ENCODE measurements around the gene DTNBP1.

The DTNBP1 gene

GRCh38 chr6:15499125-15499524, 163.7 kb downstream of the DTNBP1 start:
- no peak for DNase-seq

- peak; percentile 25 for DNase-seq
Observed at GRCh38 chr6:15498640-15499039, 164.2 kb downstream of the DTNBP1 start.

- DNase-seq: no peak
Observed at GRCh38 chr6:15496345-15497131, 166.3 kb downstream of the DTNBP1 start.

- DNase-seq: no peak
Observed at GRCh38 chr6:15495375-15495901, 167.4 kb downstream of the DTNBP1 start.

- DNase-seq: no peak
Observed at GRCh38 chr6:15493437-15494168, 169.2 kb downstream of the DTNBP1 start.

- no peak for DNase-seq
Observed at GRCh38 chr6:15491986-15492269, 170.9 kb downstream of the DTNBP1 start.

- DNase-seq: peak; percentile 73
Observed at GRCh38 chr6:15491255-15491985, 171.4 kb downstream of the DTNBP1 start.

- no peak for DNase-seq
Observed at GRCh38 chr6:15490242-15491100, 172.4 kb downstream of the DTNBP1 start.

- no peak for DNase-seq
Observed at GRCh38 chr6:15489261-15489962, 173.4 kb downstream of the DTNBP1 start.

- DNase-seq: no peak
Observed at GRCh38 chr6:15487262-15487661, 175.6 kb downstream of the DTNBP1 start.

GRCh38 chr6:15485936-15486335, 176.9 kb downstream of the DTNBP1 start:
- no peak for DNase-seq

- DNase-seq: no peak
Observed at GRCh38 chr6:15484821-15485220, 178.0 kb downstream of the DTNBP1 start.

- no peak for DNase-seq
Observed at GRCh38 chr6:15484140-15484539, 178.7 kb downstream of the DTNBP1 start.

- DNase-seq: no peak
Observed at GRCh38 chr6:15483060-15483459, 179.8 kb downstream of the DTNBP1 start.

GRCh38 chr6:15481390-15482291, 181.2 kb downstream of the DTNBP1 start:
- peak; percentile 86 for DNase-seq

- DNase-seq: no peak
Observed at GRCh38 chr6:15480525-15480924, 182.3 kb downstream of the DTNBP1 start.

- DNase-seq: no peak
Observed at GRCh38 chr6:15479761-15480160, 183.1 kb downstream of the DTNBP1 start.

GRCh38 chr6:15477746-15478145, 185.1 kb downstream of the DTNBP1 start:
- DNase-seq: no peak

- DNase-seq: no peak
Observed at GRCh38 chr6:15476631-15477380, 186.0 kb downstream of the DTNBP1 start.

- DNase-seq: no peak
Observed at GRCh38 chr6:15475872-15476271, 187.0 kb downstream of the DTNBP1 start.

Measured in hematopoietic multipotent progenitor cell treated with erythropoietin and hydrocortisone succinate and interleukin-3 and kit ligand, for 8 days (in vitro differentiated cells).